NCI-H146 treated with DMSO at 0.1 percent for 48 hours (cell line): ENCODE data around the gene KRTAP10-4.

ENCODE experiments used
- DNase-seq: peaks from one replicate; lab custom pipeline; 2025; ENCODE audit not compliant: unreplicated experiment; lab: John Stamatoyannopoulos, UW

KRTAP10-4 gene

DNA sequence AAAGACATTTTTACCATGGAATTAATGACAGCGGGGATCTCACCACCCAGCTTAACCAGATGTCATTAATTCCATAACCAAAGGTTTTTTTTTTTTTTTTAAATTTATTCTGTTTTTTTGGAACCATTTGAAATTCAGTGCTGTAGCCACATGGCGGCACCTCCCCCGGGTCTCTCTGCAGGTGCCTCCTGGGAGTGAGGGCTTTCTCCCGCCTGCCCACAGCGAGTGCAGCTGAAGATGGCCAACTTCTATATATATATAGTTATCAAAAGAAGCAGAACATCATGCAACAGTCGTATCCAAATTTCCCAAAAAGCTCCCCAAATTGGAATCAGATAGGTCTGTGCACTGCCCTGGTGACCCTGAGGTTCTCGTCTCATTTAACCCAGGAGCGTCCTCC lies 41.9 kb downstream of the KRTAP10-4 start:
- DNase-seq, result no peak

DNA sequence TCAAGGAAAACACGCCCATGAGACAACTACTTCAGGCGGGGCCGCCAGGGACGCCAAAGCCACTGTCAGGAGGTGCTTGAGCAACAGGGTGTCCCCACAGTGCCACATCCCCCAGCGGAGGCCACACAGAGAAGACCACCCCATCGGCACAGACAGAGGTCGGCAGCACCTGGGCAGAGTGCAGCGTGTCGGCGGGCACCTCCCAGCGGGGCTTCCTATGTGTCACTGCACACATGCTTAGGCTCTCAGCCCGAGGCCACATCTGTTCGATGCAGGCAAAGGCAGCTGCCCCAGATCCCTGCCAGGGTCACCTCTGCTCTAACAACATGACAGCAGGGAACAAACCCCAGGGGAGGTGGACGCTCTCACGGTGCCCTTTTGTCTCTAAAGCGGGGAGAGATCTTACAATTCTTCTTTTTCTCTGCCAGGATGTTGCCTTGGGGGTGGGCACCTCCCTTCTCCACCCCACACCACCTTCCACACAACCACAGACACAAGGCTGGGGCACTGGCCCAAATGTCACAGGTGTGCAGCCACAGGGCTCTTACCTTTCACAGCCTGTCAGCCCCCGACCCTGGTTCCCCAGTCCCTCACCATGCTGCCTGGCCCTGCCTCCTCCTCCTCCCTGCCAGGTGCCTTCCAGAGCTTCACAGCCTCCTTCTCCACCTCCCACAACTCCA lies 42.5 kb downstream of the KRTAP10-4 start:
- DNase-seq, result peak; percentile 23

GRCh38 chr21:44616591-44616926 lies 43.0 kb downstream of the KRTAP10-4 start:
- peak; percentile 6 for DNase-seq

- DNase-seq, result no peak
Measured at GRCh38 chr21:44617071-44617501, 43.6 kb downstream of the KRTAP10-4 start.

DNA sequence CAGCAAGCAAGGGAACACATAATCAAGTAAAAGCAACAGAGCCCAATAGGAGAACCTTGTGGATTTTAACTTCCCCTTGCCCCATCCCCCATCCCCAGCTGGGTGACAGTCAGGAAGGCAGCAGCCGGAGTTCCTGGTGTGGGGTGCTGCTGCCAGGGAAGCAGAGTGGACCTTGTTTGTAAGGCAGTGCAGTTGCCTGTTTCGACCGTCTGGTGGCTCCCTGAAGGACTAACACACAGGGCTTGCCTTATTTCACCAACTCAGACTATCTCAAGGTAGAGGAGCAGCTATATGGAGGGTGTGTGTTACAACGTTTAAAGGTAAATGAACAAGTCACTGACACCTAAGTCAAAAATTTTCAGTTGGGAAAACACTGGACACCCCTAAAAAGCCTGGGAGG lies 45.0 kb downstream of the KRTAP10-4 start:
- no peak for DNase-seq

GRCh38 chr21:44618909-44619308 lies 45.4 kb downstream of the KRTAP10-4 start:
- no peak for DNase-seq

DNA sequence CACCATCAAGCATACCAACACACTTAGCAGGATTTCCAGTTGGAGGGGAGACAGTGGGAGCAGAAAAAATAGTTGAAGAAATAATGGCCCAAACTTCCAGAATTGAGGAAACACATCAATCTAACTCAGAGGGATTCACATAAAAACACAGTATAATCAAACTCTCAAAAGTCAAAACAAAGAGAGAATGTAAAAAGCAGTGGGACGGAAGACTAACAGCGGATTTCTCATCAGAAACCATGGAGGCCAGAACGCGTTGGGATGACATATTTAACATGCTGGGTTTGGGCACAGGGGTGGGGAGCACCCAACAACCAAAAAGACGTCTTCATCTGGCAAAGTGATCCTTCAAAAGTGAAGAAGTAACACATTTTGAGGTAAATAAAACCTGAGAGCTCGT lies 46.4 kb downstream of the KRTAP10-4 start:
- DNase-seq, result no peak

- no peak for DNase-seq
Measured at GRCh38 chr21:44623575-44623974, 50.0 kb downstream of the KRTAP10-4 start.
